ENCODE results near the gene CARS2.
"Not testable (repeated sequence)": the region's sequence is repeated elsewhere in the genome, so short reads cannot be mapped to it uniquely, and the experiment has no call there.

CARS2 gene

GRCh38 chr13:110712849-110713641, 7.1 kb upstream of the CARS2 start:
- peak; percentile 97 for DNase-seq
- in situ Hi-C loops (cut with HindIII; ENCODE audit: low pct_ligation_motif_present, low pct_unique_long_range_greater_than_20kb, low sequenced_read_pairs): no loop called here

GRCh38 chr13:110712081-110712848, 6.3 kb upstream of the CARS2 start:
- in situ Hi-C loops (cut with HindIII; ENCODE audit: low pct_ligation_motif_present, low pct_unique_long_range_greater_than_20kb, low sequenced_read_pairs): no loop called here

GRCh38 chr13:110706570-110707372, 855 bp upstream of the CARS2 start:
- in situ Hi-C loops (cut with HindIII; ENCODE audit: low pct_ligation_motif_present, low pct_unique_long_range_greater_than_20kb, low sequenced_read_pairs): no loop called here
- no peak for DNase-seq

More at GRCh38 chr13:110712081-110712848, 6.3 kb upstream of the CARS2 start:
- DNase-seq: peak; percentile 79

GRCh38 chr13:110705356-110705825, 525 bp downstream of the CARS2 start:
- in situ Hi-C loops (cut with HindIII; ENCODE audit: low pct_ligation_motif_present, low pct_unique_long_range_greater_than_20kb, low sequenced_read_pairs): no loop called here
- peak; percentile 21 for DNase-seq

- in situ Hi-C loops (cut with HindIII; ENCODE audit: low pct_ligation_motif_present, low pct_unique_long_range_greater_than_20kb, low sequenced_read_pairs): no loop called here
- DNase-seq: no peak
Measured at GRCh38 chr13:110702591-110703526, 3.1 kb downstream of the CARS2 start.

- in situ Hi-C loops (cut with HindIII; ENCODE audit: low pct_ligation_motif_present, low pct_unique_long_range_greater_than_20kb, low sequenced_read_pairs): no loop called here
- DNase-seq: no peak
Measured at GRCh38 chr13:110702089-110702488, 3.8 kb downstream of the CARS2 start.

GRCh38 chr13:110701061-110701460, 4.9 kb downstream of the CARS2 start:
- DNase-seq; in situ Hi-C loops (cut with HindIII; ENCODE audit: low pct_ligation_motif_present, low pct_unique_long_range_greater_than_20kb, low sequenced_read_pairs): not testable (repeated sequence)

- in situ Hi-C loops (cut with HindIII; ENCODE audit: low pct_ligation_motif_present, low pct_unique_long_range_greater_than_20kb, low sequenced_read_pairs): no loop called here
- no peak for DNase-seq
Measured at GRCh38 chr13:110700641-110701040, 5.3 kb downstream of the CARS2 start.

- in situ Hi-C loops (cut with HindIII; ENCODE audit: low pct_ligation_motif_present, low pct_unique_long_range_greater_than_20kb, low sequenced_read_pairs): no loop called here
- no peak for DNase-seq
Measured at GRCh38 chr13:110700186-110700585, 5.7 kb downstream of the CARS2 start.

- in situ Hi-C loops (cut with HindIII; ENCODE audit: low pct_ligation_motif_present, low pct_unique_long_range_greater_than_20kb, low sequenced_read_pairs): no loop called here
- no peak for DNase-seq
Measured at GRCh38 chr13:110699148-110700145, 6.5 kb downstream of the CARS2 start.

- in situ Hi-C loops (cut with HindIII; ENCODE audit: low pct_ligation_motif_present, low pct_unique_long_range_greater_than_20kb, low sequenced_read_pairs): no loop called here
Measured at GRCh38 chr13:110698689-110699088, 7.2 kb downstream of the CARS2 start.

GRCh38 chr13:110697842-110698241, 8.1 kb downstream of the CARS2 start:
- DNase-seq: no peak
- in situ Hi-C loops (cut with HindIII; ENCODE audit: low pct_ligation_motif_present, low pct_unique_long_range_greater_than_20kb, low sequenced_read_pairs): no loop called here

More at GRCh38 chr13:110698689-110699088, 7.2 kb downstream of the CARS2 start:
- no peak for DNase-seq

GRCh38 chr13:110696776-110697175, 9.1 kb downstream of the CARS2 start:
- in situ Hi-C loops (cut with HindIII; ENCODE audit: low pct_ligation_motif_present, low pct_unique_long_range_greater_than_20kb, low sequenced_read_pairs): no loop called here

GRCh38 chr13:110695774-110696173, 10.1 kb downstream of the CARS2 start:
- in situ Hi-C loops (cut with HindIII; ENCODE audit: low pct_ligation_motif_present, low pct_unique_long_range_greater_than_20kb, low sequenced_read_pairs); DNase-seq: not testable (repeated sequence)

More at GRCh38 chr13:110696776-110697175, 9.1 kb downstream of the CARS2 start:
- DNase-seq: no peak

GRCh38 chr13:110690516-110690915, 15.4 kb downstream of the CARS2 start:
- DNase-seq: no peak
- in situ Hi-C loops (cut with HindIII; ENCODE audit: low pct_ligation_motif_present, low pct_unique_long_range_greater_than_20kb, low sequenced_read_pairs): no loop called here

- in situ Hi-C loops (cut with HindIII; ENCODE audit: low pct_ligation_motif_present, low pct_unique_long_range_greater_than_20kb, low sequenced_read_pairs): no loop called here
- no peak for DNase-seq
Measured at GRCh38 chr13:110689711-110690110, 16.2 kb downstream of the CARS2 start.

GRCh38 chr13:110689041-110689440, 16.9 kb downstream of the CARS2 start:
- in situ Hi-C loops (cut with HindIII; ENCODE audit: low pct_ligation_motif_present, low pct_unique_long_range_greater_than_20kb, low sequenced_read_pairs): no loop called here
- no peak for DNase-seq

Measured in ACHN (cell line).